Parathyroid adenoma (tissue), 2 donors: Measurements from ENCODE around the gene RPS6KA2.
"Not testable (repeated sequence)": the region's sequence is repeated elsewhere in the genome, so short reads cannot be mapped to it uniquely, and the experiment has no call there.

Experiments
- H2AFZ ChIP-seq: fragments of 300-600 bp; sonication (generic); one replicate; pipeline ENCODE4 v1.7.0; 2017; ENCODE audit warnings: antibody characterized with exemption, mild to moderate bottlenecking
- H3K27ac ChIP-seq: fragments of 300-600 bp; sonication (generic); one replicate; pipeline ENCODE4 v1.7.0; 2017
- H3K27me3 ChIP-seq: fragments of 300-600 bp; sonication (generic); one replicate; pipeline ENCODE4 v1.7.0; 2017; ENCODE audit warnings: low read length; ENCODE audit not compliant: control insufficient read depth, insufficient read depth
- H3K36me3 ChIP-seq: fragments of 300-600 bp; sonication (generic); one replicate; pipeline ENCODE4 v1.7.0; 2017; ENCODE audit warnings: low read length; ENCODE audit not compliant: control insufficient read depth, insufficient read depth
- H3K4me1 ChIP-seq: fragments of 300-600 bp; sonication (generic); one replicate; pipeline ENCODE4 v1.7.0; 2017; ENCODE audit warnings: control low read depth
- H3K4me2 ChIP-seq: fragments of 300-600 bp; sonication (generic); one replicate; pipeline ENCODE4 v1.7.0; 2017; ENCODE audit warnings: low read length
- H3K4me3 ChIP-seq: fragments of 300-600 bp; sonication (generic); one replicate; pipeline ENCODE4 v1.7.0; 2017; ENCODE audit warnings: low read depth, low read length
- H3K79me2 ChIP-seq: fragments of 300-600 bp; sonication (generic); one replicate; pipeline ENCODE4 v1.7.0; 2017; ENCODE audit warnings: control low read depth
- H3K9ac ChIP-seq: fragments of 300-600 bp; sonication (generic); one replicate; pipeline ENCODE4 v1.7.0; 2017; ENCODE audit warnings: mild to moderate bottlenecking
- H3K9me3 ChIP-seq: fragments of 300-600 bp; sonication (generic); one replicate; pipeline ENCODE4 v1.7.0; 2017; ENCODE audit warnings: low read length; ENCODE audit not compliant: control insufficient read depth
- TF ChIP-seq, protein P1 (sequence below): fragments of 300-600 bp; sonication (generic); IDR thresholded peaks from one replicate; pipeline ENCODE4 v1.7.0; 2017; ENCODE audit warnings: antibody characterized with exemption, mild to moderate bottlenecking
- donor health status: primary hyperparathyroidism.

RPS6KA2 gene

DNA sequence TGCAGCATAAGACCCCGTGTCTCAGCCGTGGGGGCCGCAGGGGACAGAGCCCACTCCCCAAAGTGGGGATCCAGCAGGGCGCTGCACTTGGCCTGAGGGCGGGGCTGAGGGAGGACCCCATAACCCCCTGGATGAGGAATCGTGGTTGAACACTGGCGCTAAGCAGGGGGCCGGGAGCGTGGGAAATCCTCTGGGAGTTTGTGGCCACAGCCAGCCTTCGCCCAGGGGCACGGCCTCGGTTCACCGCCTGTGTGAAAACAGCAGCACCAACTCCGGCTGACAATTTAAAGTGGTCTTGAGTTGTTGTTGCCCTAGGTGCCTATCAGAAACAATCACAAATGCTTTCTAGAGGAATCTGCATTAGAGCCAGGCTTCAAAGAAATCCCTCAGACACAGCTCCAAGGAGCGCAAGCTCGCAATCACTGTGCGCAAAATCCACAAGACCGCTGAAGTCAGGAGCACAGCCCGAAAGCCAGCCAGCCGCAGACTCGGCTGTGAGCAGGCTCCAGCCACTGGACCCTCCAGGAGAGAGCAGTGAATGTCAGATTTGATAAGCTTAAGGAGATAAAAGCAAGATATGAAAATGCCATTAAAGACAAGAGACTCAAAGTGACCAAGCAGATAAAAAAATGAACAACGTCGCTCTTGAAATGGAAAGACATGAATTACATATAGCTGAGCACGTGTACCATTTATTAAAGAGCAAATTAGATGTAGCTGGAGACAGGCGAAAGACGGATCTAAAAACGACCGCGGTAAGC, 10.9 kb upstream of the RPS6KA2 start:
- no peak overlapping the region for H3K4me3 ChIP-seq
- no peaks in the 10 kb centered on the region for H3K36me3 ChIP-seq
- H2AFZ ChIP-seq: no peak overlapping the region
- no peak overlapping the region for H3K4me2 ChIP-seq
- no peak overlapping the region for H3K27ac ChIP-seq
- no peaks in the 10 kb centered on the region for H3K79me2 ChIP-seq
- H3K4me1 ChIP-seq: peaks cover 16% of the 10 kb centered on the region
- TF ChIP-seq, protein P1, sequence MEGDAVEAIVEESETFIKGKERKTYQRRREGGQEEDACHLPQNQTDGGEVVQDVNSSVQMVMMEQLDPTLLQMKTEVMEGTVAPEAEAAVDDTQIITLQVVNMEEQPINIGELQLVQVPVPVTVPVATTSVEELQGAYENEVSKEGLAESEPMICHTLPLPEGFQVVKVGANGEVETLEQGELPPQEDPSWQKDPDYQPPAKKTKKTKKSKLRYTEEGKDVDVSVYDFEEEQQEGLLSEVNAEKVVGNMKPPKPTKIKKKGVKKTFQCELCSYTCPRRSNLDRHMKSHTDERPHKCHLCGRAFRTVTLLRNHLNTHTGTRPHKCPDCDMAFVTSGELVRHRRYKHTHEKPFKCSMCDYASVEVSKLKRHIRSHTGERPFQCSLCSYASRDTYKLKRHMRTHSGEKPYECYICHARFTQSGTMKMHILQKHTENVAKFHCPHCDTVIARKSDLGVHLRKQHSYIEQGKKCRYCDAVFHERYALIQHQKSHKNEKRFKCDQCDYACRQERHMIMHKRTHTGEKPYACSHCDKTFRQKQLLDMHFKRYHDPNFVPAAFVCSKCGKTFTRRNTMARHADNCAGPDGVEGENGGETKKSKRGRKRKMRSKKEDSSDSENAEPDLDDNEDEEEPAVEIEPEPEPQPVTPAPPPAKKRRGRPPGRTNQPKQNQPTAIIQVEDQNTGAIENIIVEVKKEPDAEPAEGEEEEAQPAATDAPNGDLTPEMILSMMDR: no peak
- no peak overlapping the region for H3K9ac ChIP-seq
- H3K9me3 ChIP-seq: no peaks in the 10 kb centered on the region
- no peaks in the 10 kb centered on the region for H3K27me3 ChIP-seq

DNA sequence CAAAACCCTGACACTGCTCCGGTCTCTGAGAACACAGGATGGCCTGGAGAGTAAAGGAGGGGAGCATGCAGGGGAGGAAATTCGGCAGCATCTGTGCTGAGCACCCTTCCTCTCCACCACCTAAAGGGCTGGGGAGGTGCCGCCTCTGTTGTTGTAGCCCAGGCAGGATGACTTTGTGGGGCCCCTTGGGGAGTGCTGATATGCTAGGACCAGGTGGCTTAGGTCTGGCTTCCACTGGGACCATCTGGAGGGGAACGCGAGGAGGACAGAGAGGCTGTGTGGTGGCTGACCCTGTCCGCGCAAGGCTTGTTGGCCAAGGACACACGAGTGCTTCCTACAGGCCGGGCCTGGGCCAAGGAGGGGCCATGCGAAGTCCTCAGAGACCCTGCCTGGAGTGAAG, 9.9 kb upstream of the RPS6KA2 start:
- Histone ChIP-seq H3K36me3 (no peaks in the 10 kb centered on the region), H3K4me2 (no peak overlapping the region), H3K79me2 (no peaks in the 10 kb centered on the region), H3K27ac (peak overlapping the region; percentile 34), H3K9me3 (no peaks in the 10 kb centered on the region), H3K9ac (no peak overlapping the region), H3K4me3 (no peak overlapping the region), H3K4me1 (peaks cover 16% of the 10 kb centered on the region), H2AFZ (no peak overlapping the region), H3K27me3 (no peaks in the 10 kb centered on the region)
- TF ChIP-seq, protein P1: no peak

GRCh38 chr6:166636191-166636933, 9.3 kb upstream of the RPS6KA2 start:
- peaks cover 16% of the 10 kb centered on the region for H3K4me1 ChIP-seq
- peak overlapping the region; percentile 39 for H3K27ac ChIP-seq
- no peaks in the 10 kb centered on the region for H3K36me3 ChIP-seq
- H3K9me3 ChIP-seq: no peaks in the 10 kb centered on the region
- peak overlapping the region; percentile 34 for H3K4me2 ChIP-seq
- H3K27me3 ChIP-seq: no peaks in the 10 kb centered on the region
- no peak overlapping the region for H3K9ac ChIP-seq
- no peaks in the 10 kb centered on the region for H3K79me2 ChIP-seq
- no peak overlapping the region for H3K4me3 ChIP-seq
- TF ChIP-seq, protein P1: no peak
- H2AFZ ChIP-seq: peak overlapping the region; percentile 62

GRCh38 chr6:166635013-166635970, 8.2 kb upstream of the RPS6KA2 start:
- H3K4me1 ChIP-seq: peaks cover 12% of the 10 kb centered on the region

DNA sequence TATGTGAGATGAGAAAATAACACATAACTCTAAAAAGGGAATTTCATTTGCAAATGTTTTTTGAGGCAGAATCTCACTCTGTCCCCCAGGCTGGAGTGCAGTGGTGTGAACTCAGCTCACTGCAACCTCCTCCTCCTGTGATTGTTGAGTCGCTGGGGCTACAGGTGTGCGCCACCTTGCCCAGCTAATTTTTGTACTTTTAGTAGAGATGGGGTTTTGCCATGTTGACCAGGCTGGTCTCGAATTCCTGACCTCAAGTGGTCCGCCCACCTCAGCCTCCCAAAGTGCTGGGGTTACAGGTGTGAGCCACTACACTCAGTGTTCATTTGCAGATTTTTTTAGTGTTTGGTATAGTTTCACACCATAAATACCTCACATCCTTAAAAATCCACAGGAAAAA, 7.5 kb upstream of the RPS6KA2 start:
- H3K4me3 ChIP-seq, H3K36me3 ChIP-seq, H3K79me2 ChIP-seq, H3K27me3 ChIP-seq, H2AFZ ChIP-seq, H3K4me2 ChIP-seq, H3K27ac ChIP-seq, H3K9ac ChIP-seq, H3K9me3 ChIP-seq, H3K4me1 ChIP-seq: not testable (repeated sequence)

More at GRCh38 chr6:166635013-166635970, 8.2 kb upstream of the RPS6KA2 start:
- no peaks in the 10 kb centered on the region for H3K79me2 ChIP-seq
- no peak overlapping the region for H2AFZ ChIP-seq
- H3K36me3 ChIP-seq: no peaks in the 10 kb centered on the region
- no peak overlapping the region for H3K27ac ChIP-seq
- H3K4me3 ChIP-seq: no peak overlapping the region
- no peak overlapping the region for H3K4me2 ChIP-seq
- H3K9me3 ChIP-seq: no peaks in the 10 kb centered on the region
- TF ChIP-seq, protein P1: no peak
- H3K27me3 ChIP-seq: no peaks in the 10 kb centered on the region
- H3K9ac ChIP-seq: no peak overlapping the region
